ENCODE results near the gene STAT3.
"Not testable (repeated sequence)": the region's sequence is repeated elsewhere in the genome, so short reads cannot be mapped to it uniquely, and the experiment has no call there.

Gene STAT3

DNA sequence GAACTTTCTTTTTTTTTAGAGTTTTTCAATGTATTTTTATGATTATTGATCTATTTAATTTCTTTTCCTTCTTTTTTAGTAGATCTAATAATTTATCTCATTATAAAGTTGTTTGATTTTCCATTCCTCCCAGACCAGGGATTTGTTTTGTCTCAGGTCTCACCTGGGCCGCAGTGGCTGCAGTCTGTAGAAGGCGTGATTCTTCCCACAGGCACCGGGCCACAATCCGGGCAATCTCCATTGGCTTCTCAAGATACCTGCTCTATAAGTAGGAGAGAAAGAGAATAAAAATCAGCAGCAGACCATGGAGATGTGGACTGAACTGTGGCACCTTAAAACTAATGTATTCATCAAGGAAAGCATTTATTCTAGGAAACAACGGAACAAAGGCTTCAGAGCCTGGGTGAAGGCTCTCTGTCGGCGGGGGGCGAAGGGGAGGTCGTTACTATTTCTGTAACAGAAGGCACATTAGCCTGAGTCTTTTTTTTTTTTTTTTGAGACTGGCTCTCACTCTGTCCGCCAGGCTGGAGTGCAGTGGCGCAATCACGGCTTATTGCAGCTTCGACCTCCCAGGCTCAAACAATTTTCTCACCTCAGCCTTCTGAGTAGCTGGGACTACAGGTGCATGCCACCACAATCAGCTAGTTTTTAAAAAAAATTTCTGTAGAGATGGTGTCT, 42.7 kb downstream of the STAT3 start:
- peak; percentile 72 for DNase-seq

DNA sequence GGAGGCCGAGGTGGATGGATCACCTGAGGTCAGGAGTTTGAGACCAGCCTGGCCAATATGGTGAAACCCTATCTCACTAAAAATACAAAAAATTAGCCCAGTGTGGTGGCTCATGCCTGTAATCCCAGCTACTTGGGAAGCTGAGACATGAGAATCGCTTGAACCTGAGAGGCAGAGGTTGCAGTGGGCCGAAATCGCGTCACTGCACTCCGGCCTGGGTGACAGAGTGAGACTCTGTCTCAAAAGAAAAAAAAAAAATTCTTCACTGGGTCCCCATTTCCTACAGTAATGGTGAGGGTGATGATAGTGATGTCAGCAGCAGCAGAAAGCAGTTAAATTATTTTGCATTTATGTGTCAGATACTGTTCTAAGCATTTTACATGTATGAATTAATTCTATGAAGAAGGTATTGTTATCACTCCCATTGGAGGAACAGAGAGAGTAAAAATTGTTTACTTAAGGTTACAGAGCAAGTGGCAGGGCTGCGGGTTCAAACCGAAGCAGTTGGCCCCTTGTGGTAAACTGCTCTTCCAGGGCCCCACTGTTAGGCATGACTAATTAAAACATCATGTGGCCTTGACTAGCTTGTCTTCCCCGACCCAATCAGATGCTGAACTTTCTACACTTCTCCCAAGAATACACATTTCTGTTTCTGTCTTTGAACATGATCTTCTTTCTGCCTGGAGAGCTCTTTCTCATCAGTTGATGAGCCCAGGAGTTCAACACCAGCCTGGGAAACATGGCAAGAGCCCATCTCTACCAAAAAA, 45.8 kb downstream of the STAT3 start:
- DNase-seq: no peak

DNA sequence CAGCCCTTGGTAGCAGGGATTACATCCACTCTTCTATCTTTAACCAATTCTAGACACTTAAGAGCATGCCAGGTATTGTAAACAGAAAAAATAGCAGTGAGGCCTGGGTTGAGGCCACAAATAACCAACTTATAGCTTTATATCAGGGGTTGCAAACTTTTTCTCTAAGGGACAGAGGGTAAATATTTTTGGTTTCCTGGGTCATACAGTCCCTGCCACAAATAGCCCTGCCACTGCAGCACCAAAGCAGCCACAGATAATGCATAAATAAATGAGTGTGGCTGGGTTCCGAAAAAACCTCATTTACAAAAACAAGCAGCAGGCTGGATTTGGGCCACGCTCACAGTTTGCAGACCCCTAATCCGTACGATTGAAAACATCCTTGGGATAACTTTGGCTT, 46.7 kb downstream of the STAT3 start:
- no peak for DNase-seq

DNA sequence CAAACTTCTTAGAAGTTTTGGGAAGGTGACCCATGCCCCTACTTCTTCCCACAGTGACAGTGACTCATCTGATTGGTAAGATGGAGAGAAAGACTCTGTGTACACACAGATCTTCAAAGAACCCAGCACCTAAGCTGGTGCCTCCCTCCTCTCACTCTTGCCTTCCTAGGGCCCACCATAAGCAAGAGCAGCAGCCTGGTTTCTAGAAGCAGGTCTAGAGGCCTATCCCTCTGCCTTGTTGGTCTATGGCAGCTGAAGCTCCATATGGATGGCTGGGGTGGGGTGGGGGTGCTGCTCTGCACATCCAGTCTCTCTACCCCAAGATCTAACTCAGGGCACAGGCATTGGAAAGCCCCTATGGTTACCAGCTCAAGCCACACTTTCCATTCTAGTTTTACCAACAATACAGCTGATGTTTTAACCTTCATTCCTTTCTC, 47.5 kb downstream of the STAT3 start:
- no peak for DNase-seq

DNA sequence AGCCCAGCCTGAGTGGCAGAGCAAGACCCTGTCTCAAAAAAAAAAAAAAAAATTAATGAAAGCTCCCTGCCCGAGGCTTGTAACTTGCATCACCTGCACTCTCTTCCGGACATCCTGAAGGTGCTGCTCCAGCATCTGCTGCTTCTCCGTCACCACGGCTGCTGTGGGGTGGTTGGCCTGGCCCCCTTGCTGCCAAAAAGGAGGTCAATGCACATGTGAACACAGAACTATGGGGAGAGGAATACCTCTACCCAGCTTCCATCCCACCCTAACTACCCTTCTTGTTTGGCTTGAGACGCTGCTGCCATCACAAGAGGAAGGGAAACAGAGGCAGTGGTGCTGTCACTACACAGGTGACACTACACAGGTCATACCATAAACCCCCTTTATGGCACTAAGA, 49.0 kb downstream of the STAT3 start:
- no peak for DNase-seq

DNA sequence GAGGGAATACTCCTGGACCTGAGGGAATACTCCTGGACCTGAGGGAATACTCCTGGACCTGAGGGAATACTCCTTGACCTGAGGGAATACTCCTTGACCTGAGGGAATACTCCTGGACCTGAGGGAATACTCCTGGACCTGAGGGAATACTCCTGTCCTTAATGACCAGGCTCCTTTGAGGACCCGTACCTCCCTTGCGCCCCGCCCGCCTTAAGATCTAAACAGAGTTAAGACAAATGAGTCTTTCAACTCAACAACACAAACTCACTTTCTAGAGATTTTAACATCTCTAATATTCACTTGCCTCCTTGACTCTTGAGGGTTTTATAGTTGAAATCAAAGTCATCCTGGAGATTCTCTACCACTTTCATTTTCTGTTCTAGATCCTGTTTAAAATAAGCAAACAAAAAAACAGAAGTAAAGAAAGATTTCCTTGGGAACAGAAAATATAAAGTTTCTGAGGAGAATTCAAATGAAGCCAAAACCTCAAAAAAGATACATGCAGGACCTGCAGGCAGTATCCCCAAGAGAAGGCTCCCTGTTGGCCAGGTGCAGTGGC, 49.7 kb downstream of the STAT3 start:
- no peak for DNase-seq

DNA sequence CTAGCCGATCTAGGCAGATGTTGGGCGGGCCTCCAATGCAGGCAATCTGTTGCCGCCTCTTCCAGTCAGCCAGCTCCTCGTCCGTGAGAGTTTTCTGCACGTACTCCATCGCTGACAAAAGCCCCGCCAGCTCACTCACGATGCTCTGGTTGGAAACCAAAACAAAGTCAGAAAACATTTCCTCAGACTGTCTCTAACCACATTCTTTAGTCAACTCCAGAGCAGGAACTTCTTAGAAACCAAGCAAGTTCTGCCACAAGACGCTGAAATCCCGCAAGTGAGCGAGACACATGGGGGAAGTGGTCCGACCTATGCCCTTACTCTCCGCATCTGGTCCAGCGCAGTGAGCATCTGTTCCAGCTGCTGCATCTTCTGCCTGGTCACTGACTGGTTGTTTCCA, 50.8 kb downstream of the STAT3 start:
- DNase-seq: no peak

DNA sequence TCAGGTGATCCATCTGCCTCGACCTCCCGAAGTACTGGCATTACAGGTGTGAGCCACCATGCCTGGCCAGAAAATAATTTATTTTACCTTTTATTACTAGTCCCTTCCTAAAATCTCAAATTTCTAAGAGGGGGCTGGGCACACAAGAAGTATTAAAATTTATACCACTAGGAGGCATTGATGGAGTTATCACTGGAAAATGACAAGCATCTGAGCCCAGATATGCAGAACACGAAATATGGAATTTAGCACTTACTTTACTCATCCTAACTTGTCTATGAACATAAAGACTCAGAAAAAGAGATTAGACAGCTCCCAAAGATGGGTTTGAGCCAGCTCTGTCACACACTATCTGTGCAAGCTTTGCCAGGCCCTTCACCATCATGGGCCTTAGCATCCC, 53.6 kb downstream of the STAT3 start:
- DNase-seq: no peak

DNA sequence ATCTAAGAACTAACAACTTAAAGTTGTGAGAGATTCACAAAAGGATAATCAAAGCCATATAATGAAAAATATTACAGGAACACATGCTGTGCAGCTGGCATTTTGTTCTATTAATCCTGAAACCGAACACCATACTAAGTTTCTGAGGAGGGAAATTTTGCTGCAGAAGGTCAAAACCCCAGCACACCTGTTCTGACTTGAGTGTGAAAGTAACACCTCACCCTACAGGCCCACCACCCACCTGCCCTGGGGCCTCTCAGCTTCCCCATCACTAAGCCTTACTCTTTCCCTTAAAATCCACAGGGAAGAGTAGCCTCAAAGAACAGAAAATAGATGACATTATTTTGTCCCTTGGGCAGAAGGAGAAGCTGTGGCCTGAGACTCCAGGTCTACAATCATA, 55.2 kb downstream of the STAT3 start:
- DNase-seq: no peak

DNA sequence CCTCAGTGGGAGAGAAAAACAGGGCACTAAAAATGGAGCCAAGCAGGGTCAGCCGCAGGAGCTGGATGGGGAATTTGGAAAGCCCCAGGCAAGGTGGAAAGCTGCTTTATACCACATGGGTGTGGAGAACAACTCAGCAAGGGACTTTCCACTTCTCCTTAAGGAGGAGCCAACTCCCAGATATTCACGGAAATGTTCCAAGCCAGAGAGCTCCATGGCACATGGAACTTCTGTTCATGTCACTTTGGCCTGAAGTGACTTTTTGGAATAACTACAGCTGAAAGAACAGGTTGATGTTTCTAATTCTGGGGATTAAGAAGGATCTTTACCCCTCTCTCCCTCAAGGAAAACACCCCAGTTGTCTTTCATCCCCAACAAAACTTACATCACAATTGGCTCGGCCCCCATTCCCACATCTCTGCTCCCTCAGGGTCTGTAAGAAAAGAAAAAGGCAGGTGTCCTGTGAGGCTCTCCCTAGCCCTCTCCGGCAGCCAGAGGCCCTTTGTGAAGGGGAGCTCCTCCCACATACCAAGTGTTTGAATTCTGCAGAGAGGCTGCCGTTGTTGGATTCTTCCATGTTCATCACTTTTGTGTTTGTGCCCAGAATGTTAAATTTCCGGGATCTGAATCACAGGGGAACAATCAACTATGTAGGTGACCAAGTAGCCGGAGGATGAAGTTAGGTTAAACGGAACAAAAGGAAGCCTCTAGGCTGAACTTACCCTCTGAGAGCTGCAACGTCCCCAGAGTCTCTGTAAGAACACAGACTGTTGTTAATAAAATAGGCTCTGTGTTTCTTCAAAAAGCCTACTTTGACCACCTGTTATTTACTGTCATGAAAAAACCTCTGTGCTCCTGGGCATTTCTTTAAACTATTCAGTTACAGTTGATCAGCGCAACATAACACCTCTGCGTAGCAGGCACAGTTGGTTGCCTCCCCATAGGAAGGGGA, 58.9 kb downstream of the STAT3 start:
- no peak for DNase-seq

DNA sequence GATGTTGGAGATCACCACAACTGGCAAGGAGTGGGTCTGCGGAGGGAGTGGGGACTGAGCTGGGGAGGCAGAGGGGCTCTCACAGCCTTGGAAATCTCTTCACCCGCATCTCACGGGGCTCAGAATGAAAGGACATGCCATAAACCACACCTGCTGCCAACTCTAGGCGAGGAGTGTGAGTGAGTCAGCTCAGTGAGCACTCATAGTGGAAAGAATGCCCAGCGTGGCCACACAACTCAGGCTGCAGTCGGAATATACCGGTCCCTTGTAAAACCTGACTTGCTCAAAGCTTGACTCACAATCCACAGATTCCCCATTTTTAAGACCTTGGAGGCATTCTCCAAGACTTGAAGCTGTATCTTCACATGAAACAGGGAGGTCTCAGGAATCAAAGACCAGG, 63.2 kb downstream of the STAT3 start:
- DNase-seq: no peak

DNA sequence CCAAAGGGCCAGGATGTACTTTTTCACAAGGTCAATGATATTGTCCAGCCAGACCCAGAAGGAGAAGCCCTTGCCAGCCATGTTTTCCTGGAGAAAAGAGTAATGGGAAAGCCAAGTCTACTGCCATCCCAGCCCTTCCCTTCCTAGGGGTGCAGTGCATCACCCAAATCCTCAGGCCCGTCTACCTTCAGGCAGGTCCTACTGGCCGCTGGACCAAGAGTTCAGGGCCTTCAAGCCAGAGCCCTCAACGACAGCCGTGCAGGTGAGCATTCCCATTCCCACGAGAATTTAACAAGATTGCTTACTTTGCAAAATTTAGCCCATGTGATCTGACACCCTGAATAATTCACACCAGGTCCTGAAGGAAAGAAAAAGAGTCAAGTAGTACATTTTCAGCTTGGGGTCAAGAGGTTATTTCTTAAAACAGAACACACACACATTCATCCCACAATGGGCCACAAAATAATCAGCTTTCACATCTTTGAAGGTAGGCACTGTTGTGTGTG, 64.9 kb downstream of the STAT3 start:
- no peak for DNase-seq

DNA sequence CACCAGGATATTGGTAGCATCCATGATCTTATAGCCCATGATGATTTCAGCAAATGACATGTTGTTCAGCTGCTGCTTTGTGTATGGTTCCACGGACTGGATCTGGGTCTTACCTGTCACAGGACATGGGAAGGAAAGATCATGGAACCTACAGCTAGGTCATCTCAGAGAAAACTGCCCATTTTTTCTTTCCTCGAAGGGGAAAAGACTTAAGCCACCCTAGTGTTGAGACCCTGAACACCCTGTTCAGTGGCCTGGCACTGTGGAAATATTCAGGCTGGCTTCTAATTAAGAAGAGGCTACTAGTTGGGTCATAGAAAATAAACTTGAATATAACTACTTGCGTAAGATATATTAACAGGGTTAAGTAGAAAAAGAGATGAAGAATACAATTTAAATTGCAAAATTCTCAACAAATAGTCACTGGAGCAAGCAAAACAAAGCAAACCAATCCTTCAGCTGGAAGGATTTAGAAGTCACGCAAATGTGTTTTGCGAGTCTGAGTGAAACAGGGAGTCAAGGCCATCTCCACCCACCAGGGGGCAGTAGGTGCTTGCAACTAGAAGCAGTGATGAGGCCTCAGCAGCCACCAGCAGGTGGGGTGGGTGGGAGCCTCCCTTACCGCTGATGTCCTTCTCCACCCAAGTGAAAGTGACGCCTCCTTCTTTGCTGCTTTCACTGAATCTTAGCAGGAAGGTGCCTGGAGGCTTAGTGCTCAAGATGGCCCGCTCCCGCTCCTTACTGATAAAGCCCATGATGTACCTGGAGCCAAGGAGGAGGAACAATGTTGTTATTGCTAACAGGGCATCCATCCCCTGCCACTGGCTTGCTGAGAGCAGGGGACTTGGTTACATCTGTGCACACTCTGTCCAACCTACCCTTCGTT, 65.6 kb downstream of the STAT3 start:
- peak; percentile 89 for DNase-seq

DNA sequence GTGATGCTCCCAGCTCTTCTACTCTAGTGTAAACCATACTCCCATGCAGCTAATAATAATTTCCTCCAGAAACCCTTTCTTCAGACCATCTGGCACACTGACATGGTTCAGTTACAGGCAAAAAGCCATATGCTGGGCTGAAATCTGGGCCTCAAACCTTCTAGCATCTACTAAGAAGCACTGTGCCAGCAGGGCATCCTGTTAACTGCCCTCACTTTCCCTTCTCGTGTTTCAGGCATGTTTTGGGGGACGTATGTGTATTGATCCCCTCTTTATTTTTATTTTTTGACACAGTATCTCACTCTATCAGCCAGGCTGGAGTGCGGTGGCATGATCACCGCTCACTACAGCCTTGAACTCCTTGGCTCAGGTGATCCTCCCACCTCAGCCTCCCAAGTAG, 66.7 kb downstream of the STAT3 start:
- no peak for DNase-seq

DNA sequence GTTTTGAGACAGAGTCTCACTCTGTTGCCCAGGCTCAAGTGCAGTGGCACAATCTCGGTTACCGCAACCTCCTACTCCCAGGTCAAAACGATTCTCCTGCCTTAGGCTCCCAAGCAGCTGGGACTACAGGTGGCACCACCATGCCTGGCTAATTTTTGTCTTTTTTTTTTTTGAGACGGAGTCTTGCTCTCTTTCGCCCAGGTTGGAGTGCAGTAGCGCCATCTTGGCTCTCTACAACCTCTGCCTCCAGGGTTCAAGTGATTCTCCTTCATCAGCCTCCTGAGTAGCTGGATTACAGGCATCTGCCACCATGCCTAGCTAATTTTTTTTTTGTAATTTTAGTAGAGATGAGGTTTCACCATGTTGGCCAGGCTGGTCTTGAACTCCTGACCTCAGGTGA, 70.3 kb downstream of the STAT3 start:
- not testable (repeated sequence) for DNase-seq

DNA sequence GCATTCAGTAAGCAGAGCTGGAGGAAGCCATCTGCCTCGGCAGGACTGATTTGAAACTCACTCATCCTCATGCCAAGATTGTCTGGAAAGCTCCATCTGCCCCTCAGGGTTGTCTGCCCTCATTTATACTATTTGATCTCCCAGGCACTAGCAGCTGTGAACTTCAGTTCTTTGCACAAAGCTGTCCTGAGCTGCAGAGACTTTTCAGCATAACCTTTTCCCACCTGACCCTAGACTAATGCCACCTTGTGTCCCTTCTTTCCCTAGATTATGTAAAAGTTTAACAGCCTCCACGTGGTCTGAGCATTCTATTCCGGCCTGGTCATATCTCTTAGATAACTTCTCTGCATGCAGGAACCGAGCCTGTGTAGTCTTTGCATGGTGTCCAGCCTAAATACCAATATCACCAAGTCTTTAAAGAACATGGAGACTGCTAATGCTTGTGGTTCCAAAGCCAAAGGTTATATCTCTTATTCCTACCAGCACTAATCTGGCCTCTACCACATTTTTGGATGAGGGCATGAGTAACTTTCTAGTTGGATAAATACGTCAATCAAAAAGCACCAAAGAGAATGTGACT, 70.9 kb downstream of the STAT3 start:
- no peak for DNase-seq

DNA sequence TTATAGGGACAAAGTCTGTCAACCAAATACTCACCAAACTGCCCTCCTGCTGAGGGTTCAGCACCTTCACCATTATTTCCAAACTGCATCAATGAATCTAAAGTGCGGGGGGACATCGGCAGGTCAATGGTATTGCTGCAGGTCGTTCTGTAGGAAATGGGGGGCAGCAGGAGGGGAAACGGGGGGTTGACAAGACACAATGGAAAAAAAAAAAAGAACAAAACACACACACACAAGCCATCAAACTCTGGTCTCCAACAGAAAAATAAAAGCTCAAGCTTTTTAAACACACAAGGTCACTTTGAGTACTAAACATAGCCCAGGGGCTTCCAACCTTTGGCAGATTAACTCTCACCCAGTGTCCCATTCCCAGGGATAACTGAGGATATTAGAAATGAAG, 71.5 kb downstream of the STAT3 start:
- no peak for DNase-seq

DNA sequence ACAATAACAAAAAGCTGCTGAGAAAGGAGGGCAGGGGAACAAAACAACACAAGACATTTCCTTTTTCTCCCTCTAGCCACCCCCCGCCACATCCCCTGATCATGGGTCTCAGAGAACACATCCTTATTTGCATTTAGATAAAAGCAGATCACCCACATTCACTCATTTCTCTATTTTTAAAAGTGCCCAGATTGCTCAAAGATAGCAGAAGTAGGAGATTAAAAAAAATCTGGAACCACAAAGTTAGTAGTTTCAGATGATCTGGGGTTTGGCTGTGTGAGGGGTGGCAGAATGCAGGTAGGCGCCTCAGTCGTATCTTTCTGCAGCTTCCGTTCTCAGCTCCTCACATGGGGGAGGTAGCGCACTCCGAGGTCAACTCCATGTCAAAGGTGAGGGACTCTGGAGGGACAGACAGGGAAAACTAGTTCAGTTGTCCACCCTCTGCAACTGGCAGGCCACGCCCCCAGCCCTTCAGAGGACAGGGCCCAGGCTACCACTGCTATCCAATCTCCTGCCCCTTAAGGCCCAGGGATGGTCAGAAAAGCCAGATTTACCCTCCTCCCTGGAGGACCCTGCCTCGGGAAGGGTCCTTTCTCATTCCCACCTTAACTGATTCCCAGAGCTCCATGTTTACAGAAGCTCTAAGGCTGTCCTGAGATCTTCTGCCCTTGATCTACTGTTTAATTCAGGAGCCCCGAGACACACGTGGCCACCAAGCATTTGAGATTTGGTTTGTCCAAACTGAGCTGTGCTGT, 72.7 kb downstream of the STAT3 start:
- no peak for DNase-seq

DNA sequence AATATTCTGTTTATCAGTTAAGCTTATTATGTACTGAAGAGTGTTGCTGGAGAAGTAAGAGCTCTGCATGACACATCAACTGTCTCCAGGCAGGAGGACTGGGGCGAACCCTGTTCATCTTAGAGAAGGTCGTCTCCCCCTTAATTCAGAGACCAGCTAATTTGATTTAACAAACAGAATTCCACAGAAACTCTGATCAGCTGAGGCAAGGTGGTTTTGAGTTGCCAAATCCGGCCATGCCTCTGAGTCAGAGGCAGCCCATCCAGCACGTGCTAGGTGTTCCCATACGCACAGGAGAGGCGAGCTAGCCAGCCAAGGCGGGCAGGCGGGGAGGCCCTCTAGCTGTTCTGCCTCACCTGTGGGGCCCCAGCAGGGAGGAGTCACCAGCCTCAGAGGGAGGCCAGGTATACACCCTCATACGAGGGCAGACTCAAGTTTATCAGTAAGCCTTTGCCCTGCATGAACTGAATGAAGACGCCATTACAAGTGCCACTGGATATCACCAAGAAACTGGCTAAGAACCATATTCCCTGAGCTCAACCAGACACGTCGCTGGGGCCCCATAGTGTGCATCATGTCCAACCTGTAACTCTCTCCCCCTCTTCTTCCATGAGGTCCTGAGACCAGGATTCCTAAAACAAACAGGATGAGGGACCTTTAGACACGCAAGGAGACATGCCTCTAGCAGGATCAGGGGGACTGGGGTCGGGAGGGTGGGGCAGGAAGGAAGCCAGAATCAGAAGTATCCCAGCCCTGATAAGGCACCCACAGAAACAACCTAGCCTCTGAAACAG, 74.3 kb downstream of the STAT3 start:
- no peak for DNase-seq

DNA sequence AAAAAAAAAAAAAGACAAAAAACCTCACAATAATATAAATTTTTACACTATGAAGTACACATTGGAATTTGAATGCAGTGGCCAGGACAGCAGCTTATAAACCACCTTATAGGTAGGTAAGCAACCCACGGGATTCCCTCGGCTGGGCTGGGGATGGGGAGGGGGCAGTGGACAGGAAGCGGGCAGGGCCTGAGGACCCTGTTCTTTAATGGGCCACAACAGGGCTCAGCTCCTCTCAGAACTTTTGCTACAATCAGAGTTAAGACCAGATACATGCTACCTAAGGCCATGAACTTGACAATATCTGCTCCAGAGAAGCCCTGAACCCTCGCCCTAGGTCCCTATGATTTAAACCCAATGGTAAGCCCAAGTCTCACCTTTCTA, 74.9 kb downstream of the STAT3 start:
- no peak for DNase-seq
